Neural progenitor cell (in vitro differentiated cells): ENCODE measurements around the gene EIF4ENIF1. TPM values are rescaled to one million over a fixed set of nuclear protein-coding genes. Genes with fewer than 3 reads are reported as not detected.
"Not testable (repeated sequence)": the region's sequence is repeated elsewhere in the genome, so short reads cannot be mapped to it uniquely, and the experiment has no call there.

Experiments
- DNase-seq: peaks from one replicate; pipeline ENCODE4 v3.0.0-alpha.2; 2016; ENCODE audit warnings: low spot score
- H2AFZ ChIP-seq: fragments of 200-600 bp; sonication (generic); replicated peaks from 2 replicates; pipeline ENCODE4 v1.6.1; 2016; ENCODE audit warnings: antibody characterized with exemption
- H3F3A ChIP-seq: fragments of 200-600 bp; sonication (generic); 2 replicates; pipeline ENCODE4 v1.6.1; 2016; ENCODE audit warnings: antibody characterized with exemption, low read depth
- H3K27ac ChIP-seq: fragments of 200-600 bp; sonication (generic); 2 replicates; pipeline ENCODE4 v1.5.1; 2016; ENCODE audit warnings: mild to moderate bottlenecking
- H3K27me3 ChIP-seq: fragments of 200-600 bp; sonication (generic); 2 replicates; pipeline ENCODE4 v1.6.1; 2016; ENCODE audit warnings: mild to moderate bottlenecking, moderate library complexity
- H3K36me3 ChIP-seq: fragments of 200-600 bp; sonication (generic); 2 replicates; pipeline ENCODE4 v1.5.1; 2016
- H3K4me1 ChIP-seq: fragments of 200-600 bp; sonication (generic); 2 replicates; pipeline ENCODE4 v1.6.1; 2016; ENCODE audit warnings: mixed run types
- H3K4me2 ChIP-seq: fragments of 200-600 bp; sonication (generic); 2 replicates; pipeline ENCODE4 v1.6.1; 2016
- H3K4me3 ChIP-seq: fragments of 200-600 bp; sonication (generic); 2 replicates; pipeline ENCODE4 v1.5.1; 2016
- H3K79me2 ChIP-seq: fragments of 200-600 bp; sonication (generic); 2 replicates; pipeline ENCODE4 v1.6.1; 2016; ENCODE audit warnings: low read depth
- H3K9ac ChIP-seq: fragments of 200-600 bp; sonication (generic); 2 replicates; pipeline ENCODE4 v1.6.1; 2016
- H3K9me3 ChIP-seq: fragments of 200-600 bp; sonication (generic); 2 replicates; pipeline ENCODE4 v1.5.1; 2016; ENCODE audit warnings: low read depth
- H4K20me1 ChIP-seq: fragments of 200-600 bp; sonication (generic); 2 replicates; pipeline ENCODE4 v1.6.1; 2016; ENCODE audit warnings: low read depth
- H3K27ac Mint-ChIP-seq: 3 replicates; pipeline ENCODE4 v1.8.0; 2021; ENCODE audit warnings: mixed read lengths
- H3K27me3 Mint-ChIP-seq: 2 replicates; pipeline ENCODE4 v1.8.0; 2022; ENCODE audit warnings: low read depth, mild to moderate bottlenecking, inconsistent platforms, moderate library complexity, mixed read lengths; ENCODE audit not compliant: insufficient read depth
- H3K36me3 Mint-ChIP-seq: 3 replicates; pipeline ENCODE4 v1.8.0; 2021; ENCODE audit warnings: mixed read lengths
- H3K4me1 Mint-ChIP-seq: 3 replicates; pipeline ENCODE4 v1.8.0; 2021; ENCODE audit warnings: mixed read lengths
- H3K4me3 Mint-ChIP-seq: 3 replicates; pipeline ENCODE4 v1.8.0; 2021; ENCODE audit warnings: mild to moderate bottlenecking, moderate library complexity, mixed read lengths
- H3K9me3 Mint-ChIP-seq: 3 replicates; pipeline ENCODE4 v1.8.0; 2020; ENCODE audit warnings: mixed read lengths
- EZH2 ChIP-seq: fragments of 200-600 bp; sonication (generic); IDR thresholded peaks from 2 replicates; pipeline ENCODE4 v1.6.1; 2017; ENCODE audit warnings: antibody characterized with exemption, mild to moderate bottlenecking, moderate library complexity
- EZH2phosphoT487 ChIP-seq: fragments of 200-600 bp; sonication (generic); IDR thresholded peaks from 2 replicates; pipeline ENCODE4 v1.6.1; 2017; ENCODE audit warnings: antibody characterized with exemption
- total RNA-seq: library from RNA; depleted of rRNA; stranded (reverse); fragments of >200 nt; gene quantifications from 2 replicates; pipeline ENCODE4 v1.2.3, GENCODE V29; 2015; ENCODE audit warnings: low replicate concordance
- TF ChIP-seq, protein P1 (sequence below): fragments of 200-600 bp; sonication (generic); IDR thresholded peaks from 2 replicates; pipeline ENCODE4 v1.5.1; 2017; ENCODE audit warnings: antibody characterized with exemption, mild to moderate bottlenecking

EIF4ENIF1 gene
- total RNA-seq, 1 donor from 2014 or later: 21.4 TPM

DNA sequence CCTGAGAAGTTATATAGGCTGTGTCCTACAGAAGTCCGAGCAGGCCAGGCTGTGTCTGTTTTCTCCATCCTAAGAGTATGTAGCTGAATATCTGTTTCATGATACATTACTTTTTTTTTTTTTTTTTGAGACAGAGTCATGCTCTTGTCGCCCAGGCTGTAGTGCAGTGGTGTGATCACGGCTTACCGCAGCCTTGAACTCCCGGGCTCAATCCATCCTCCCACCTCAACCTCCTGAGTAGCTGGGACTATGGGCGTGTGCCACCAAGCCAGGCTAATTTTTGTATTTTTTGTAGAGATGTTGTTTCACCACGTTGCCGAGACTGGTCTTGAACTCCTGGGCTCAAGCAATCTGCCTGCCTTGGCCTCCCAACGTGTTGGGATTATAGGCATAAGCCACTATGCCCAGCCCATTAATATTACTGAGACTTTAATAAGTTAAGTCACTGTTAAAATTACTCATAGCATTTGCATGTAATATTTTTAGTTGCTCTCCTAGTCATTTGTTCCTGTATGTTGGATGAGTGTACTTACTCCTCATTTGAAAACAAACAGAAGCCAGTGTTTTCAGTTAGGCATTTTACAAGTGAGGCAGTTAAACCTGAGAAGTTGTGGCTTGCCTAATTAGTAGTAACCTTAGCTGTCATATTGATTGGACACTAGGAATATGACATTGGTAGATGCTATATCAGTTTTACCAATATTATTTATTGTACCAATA is 64.2 kb downstream of the EIF4ENIF1 start:
- H3K4me1 ChIP-seq: no peaks in the 10 kb centered on the region
- H3K79me2 ChIP-seq: no peaks in the 10 kb centered on the region
- no peak overlapping the region for H3K4me3 ChIP-seq
- no peak overlapping the region for H3K9ac ChIP-seq
- no peak overlapping the region for H2AFZ ChIP-seq
- no peaks in the 10 kb centered on the region for H4K20me1 ChIP-seq
- H3K9me3 ChIP-seq: no peaks in the 10 kb centered on the region
- TF ChIP-seq EZH2 (no peak), EZH2phosphoT487 (no peak)
- TF ChIP-seq, protein P1, sequence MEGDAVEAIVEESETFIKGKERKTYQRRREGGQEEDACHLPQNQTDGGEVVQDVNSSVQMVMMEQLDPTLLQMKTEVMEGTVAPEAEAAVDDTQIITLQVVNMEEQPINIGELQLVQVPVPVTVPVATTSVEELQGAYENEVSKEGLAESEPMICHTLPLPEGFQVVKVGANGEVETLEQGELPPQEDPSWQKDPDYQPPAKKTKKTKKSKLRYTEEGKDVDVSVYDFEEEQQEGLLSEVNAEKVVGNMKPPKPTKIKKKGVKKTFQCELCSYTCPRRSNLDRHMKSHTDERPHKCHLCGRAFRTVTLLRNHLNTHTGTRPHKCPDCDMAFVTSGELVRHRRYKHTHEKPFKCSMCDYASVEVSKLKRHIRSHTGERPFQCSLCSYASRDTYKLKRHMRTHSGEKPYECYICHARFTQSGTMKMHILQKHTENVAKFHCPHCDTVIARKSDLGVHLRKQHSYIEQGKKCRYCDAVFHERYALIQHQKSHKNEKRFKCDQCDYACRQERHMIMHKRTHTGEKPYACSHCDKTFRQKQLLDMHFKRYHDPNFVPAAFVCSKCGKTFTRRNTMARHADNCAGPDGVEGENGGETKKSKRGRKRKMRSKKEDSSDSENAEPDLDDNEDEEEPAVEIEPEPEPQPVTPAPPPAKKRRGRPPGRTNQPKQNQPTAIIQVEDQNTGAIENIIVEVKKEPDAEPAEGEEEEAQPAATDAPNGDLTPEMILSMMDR: no peak
- no peak overlapping the region for H3K27ac ChIP-seq
- H3K4me3 Mint-ChIP-seq: no peak overlapping the region
- H3K27ac Mint-ChIP-seq: no peak overlapping the region
- H3K27me3 Mint-ChIP-seq: no peaks in the 10 kb centered on the region
- H3K36me3 Mint-ChIP-seq: peaks cover 41% of the 10 kb centered on the region
- peaks cover 6% of the 10 kb centered on the region for H3K36me3 ChIP-seq
- no peak for DNase-seq
- no peaks in the 10 kb centered on the region for H3F3A ChIP-seq
- H3K27me3 ChIP-seq: no peaks in the 10 kb centered on the region
- no peaks in the 10 kb centered on the region for H3K4me1 Mint-ChIP-seq
- H3K4me2 ChIP-seq: no peak overlapping the region
- no peaks in the 10 kb centered on the region for H3K9me3 Mint-ChIP-seq

- Histone ChIP-seq H3K36me3 (peaks cover 13% of the 10 kb centered on the region), H3K79me2 (peaks cover 72% of the 10 kb centered on the region), H4K20me1 (peaks cover 30% of the 10 kb centered on the region), H3F3A (peaks cover 26% of the 10 kb centered on the region), H3K4me1 (peaks cover 16% of the 10 kb centered on the region)
- not testable (repeated sequence) for H3K9me3 ChIP-seq, H3K4me3 ChIP-seq, H3K4me2 ChIP-seq, H3K27ac Mint-ChIP-seq, H3K27me3 Mint-ChIP-seq, H3K27ac ChIP-seq, H2AFZ ChIP-seq, H3K9me3 Mint-ChIP-seq, DNase-seq, H3K9ac ChIP-seq, H3K27me3 ChIP-seq, H3K4me3 Mint-ChIP-seq, H3K4me1 Mint-ChIP-seq
- peaks cover 12% of the 10 kb centered on the region for H3K36me3 Mint-ChIP-seq
Observed at GRCh38 chr22:31402350-31402749, 87.3 kb downstream of the EIF4ENIF1 start.

- H3K79me2 ChIP-seq: peaks cover 51% of the 10 kb centered on the region
- peak overlapping the region; percentile 95 for H3K4me3 Mint-ChIP-seq
- H3F3A ChIP-seq: peaks cover 26% of the 10 kb centered on the region
- peaks cover 2% of the 10 kb centered on the region for H3K27me3 Mint-ChIP-seq
- no peak overlapping the region for H2AFZ ChIP-seq
- peaks cover 9% of the 10 kb centered on the region for H3K4me1 Mint-ChIP-seq
- no peaks in the 10 kb centered on the region for H3K9me3 Mint-ChIP-seq
- H4K20me1 ChIP-seq: peaks cover 20% of the 10 kb centered on the region
- no peaks in the 10 kb centered on the region for H3K27me3 ChIP-seq
- H3K4me3 ChIP-seq: peak overlapping the region; percentile 75
- peak overlapping the region; percentile 92 for H3K4me2 ChIP-seq
- peak overlapping the region; percentile 93 for H3K9ac ChIP-seq
- H3K9me3 ChIP-seq: no peaks in the 10 kb centered on the region
- peak; percentile 73 for DNase-seq
- TF ChIP-seq EZH2phosphoT487 (peak; percentile 29), EZH2 (no peak)
- H3K27ac Mint-ChIP-seq: peak overlapping the region; percentile 81
- H3K36me3 ChIP-seq: peaks cover 5% of the 10 kb centered on the region
- H3K27ac ChIP-seq: peak overlapping the region; percentile 80
- H3K36me3 Mint-ChIP-seq: peaks cover 8% of the 10 kb centered on the region
- peaks cover 16% of the 10 kb centered on the region for H3K4me1 ChIP-seq
Observed at GRCh38 chr22:31400023-31400397, 89.6 kb downstream of the EIF4ENIF1 start.

- H4K20me1 ChIP-seq: peaks cover 20% of the 10 kb centered on the region
- peak within 1 kb of the TSS; percentile 71 for H2AFZ ChIP-seq
- Mint-ChIP-seq H3K4me3 (peak within 1 kb of the TSS; percentile 95), H3K27ac (peak within 1 kb of the TSS; percentile 81), H3K9me3 (peaks cover 1% of the 10 kb centered on the region), H3K4me1 (peaks cover 9% of the 10 kb centered on the region), H3K36me3 (peaks cover 8% of the 10 kb centered on the region), H3K27me3 (peaks cover 2% of the 10 kb centered on the region)
- no peaks in the 10 kb centered on the region for H3K27me3 ChIP-seq
- TF ChIP-seq EZH2 (no peak), EZH2phosphoT487 (no peak)
- TF ChIP-seq, protein P1: no peak
- no peaks in the 10 kb centered on the region for H3K9me3 ChIP-seq
- H3K27ac ChIP-seq: peak within 1 kb of the TSS; percentile 80
- DNase-seq: peak; percentile 97
- peak within 1 kb of the TSS; percentile 92 for H3K4me2 ChIP-seq
- H3K9ac ChIP-seq: peak within 1 kb of the TSS; percentile 93
- peaks cover 26% of the 10 kb centered on the region for H3F3A ChIP-seq
- peak within 1 kb of the TSS; percentile 75 for H3K4me3 ChIP-seq
- H3K4me1 ChIP-seq: peaks cover 16% of the 10 kb centered on the region
- peaks cover 5% of the 10 kb centered on the region for H3K36me3 ChIP-seq
- H3K79me2 ChIP-seq: peaks cover 51% of the 10 kb centered on the region
Observed at GRCh38 chr22:31399211-31400022, 90.2 kb downstream of the EIF4ENIF1 start, which contains the start of gene DRG1. Gene DRG1 (plus strand): TSS chr22:31399604. CDS start chr22:31399684, 80 bp downstream.
